ENCODE results near the gene RABGAP1L. TPM values are rescaled to one million over a fixed set of nuclear protein-coding genes. Genes with fewer than 3 reads are reported as not detected.

The RABGAP1L gene
- total and polyA plus RNA-seq, 11 donors = 18.6 to 195 (median 98.4) TPM

DNA sequence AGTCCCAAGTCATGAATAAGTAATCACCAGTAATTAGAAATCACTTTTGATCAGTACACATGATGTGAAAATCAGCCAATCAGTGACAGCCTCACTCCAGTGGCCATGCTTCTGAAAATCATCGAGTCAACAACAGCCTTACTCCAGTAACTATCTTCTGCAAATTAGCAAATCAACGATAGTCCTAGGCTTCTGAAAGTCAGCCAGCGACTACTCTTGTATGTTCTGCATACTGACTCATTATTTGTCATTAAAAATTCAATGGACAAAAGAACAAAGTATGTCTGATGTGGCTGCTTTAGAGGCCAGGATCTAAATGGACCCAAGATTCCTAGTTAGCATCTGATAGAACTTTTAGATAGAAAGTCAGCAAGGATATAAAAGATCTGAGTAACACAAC, 391.0 kb downstream of the RABGAP1L start:
- H3K27me3 ChIP-seq = no peaks in the 10 kb centered on the region
- intact Hi-C loops (cut with DNase I) = no loop called here
- DNase-seq (no peak), ATAC-seq (no peak)
- H3K9me3 ChIP-seq = peaks cover 0 to 6% (median 0%) of the 10 kb centered on the region in 12 donors
- H3K4me1 ChIP-seq = peaks cover 0 to 13% (median 0%) of the 10 kb centered on the region in 12 donors
- no peaks in the 10 kb centered on the region for H3K36me3 ChIP-seq
- no peak overlapping the region for H3K4me3 ChIP-seq
- no peak for TF ChIP-seq POLR2A (IDR thresholded peaks at IDR 0.05)
- TF ChIP-seq, protein P1, sequence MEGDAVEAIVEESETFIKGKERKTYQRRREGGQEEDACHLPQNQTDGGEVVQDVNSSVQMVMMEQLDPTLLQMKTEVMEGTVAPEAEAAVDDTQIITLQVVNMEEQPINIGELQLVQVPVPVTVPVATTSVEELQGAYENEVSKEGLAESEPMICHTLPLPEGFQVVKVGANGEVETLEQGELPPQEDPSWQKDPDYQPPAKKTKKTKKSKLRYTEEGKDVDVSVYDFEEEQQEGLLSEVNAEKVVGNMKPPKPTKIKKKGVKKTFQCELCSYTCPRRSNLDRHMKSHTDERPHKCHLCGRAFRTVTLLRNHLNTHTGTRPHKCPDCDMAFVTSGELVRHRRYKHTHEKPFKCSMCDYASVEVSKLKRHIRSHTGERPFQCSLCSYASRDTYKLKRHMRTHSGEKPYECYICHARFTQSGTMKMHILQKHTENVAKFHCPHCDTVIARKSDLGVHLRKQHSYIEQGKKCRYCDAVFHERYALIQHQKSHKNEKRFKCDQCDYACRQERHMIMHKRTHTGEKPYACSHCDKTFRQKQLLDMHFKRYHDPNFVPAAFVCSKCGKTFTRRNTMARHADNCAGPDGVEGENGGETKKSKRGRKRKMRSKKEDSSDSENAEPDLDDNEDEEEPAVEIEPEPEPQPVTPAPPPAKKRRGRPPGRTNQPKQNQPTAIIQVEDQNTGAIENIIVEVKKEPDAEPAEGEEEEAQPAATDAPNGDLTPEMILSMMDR (IDR thresholded peaks at IDR 0.05) = no peak
- 93 to 98% (median 95%) methylated on average over 3 of the region's 3 CpGs for WGBS, 4 donors
- no peak overlapping the region for H3K27ac ChIP-seq

DNA sequence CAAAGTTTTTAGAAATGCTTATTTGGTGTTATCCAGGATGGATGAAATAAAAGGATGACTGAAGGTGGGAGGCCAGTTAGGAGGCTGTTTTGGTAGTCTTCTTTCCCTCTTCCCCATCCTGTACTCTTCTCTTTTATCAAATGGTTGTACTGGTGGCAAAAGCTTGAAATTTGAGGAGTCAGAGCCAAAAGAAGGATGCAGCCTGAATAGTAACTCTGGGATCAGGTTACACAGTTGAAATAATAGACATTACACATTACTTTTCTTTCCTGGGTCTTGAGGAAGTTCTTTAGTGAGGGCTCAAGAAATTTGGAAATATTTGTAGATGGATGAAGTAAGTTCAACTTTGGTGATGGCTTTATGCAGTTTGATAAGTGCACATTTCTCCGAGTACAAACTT, 397.1 kb downstream of the RABGAP1L start:
- peaks cover 0 to 13% (median 0%) of the 10 kb centered on the region in 12 donors for H3K4me1 ChIP-seq
- intact Hi-C loops (cut with DNase I) = no loop called here
- WGBS, 4 donors = 58 to 99% (median 97%) methylated on average over 1 of the region's 1 CpG
- no peaks in the 10 kb centered on the region for H3K36me3 ChIP-seq
- TF ChIP-seq, protein P1 (IDR thresholded peaks at IDR 0.05) = no peak
- no peak for TF ChIP-seq POLR2A (IDR thresholded peaks at IDR 0.05)
- H3K4me3 ChIP-seq = no peak overlapping the region
- H3K27ac ChIP-seq = no peak overlapping the region
- H3K9me3 ChIP-seq = peaks cover 0 to 9% (median 0%) of the 10 kb centered on the region in 12 donors
- ATAC-seq = no peak
- no peaks in the 10 kb centered on the region for H3K27me3 ChIP-seq
- DNase-seq = no peak

DNA sequence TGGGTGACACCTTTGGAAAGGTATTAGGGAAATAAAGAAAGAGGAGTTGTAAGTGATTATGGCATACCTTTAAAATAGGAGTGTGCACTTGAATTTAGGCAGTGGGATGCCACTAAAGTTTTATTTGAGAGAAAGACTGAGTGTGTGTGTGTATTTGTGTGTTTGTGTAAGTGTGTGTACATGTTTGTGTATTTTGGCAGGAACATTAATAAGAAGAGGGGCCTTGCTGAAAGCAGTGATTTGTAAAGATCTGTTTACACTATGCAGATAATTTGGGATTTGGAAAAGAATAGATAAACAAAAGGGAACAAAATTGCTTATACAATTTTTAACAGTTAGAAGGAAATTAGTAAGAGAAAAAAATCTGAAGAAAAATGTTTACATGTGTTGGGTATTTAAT, 409.2 kb downstream of the RABGAP1L start:
- no peak for DNase-seq
- intact Hi-C loops (cut with DNase I) = no loop called here

DNA sequence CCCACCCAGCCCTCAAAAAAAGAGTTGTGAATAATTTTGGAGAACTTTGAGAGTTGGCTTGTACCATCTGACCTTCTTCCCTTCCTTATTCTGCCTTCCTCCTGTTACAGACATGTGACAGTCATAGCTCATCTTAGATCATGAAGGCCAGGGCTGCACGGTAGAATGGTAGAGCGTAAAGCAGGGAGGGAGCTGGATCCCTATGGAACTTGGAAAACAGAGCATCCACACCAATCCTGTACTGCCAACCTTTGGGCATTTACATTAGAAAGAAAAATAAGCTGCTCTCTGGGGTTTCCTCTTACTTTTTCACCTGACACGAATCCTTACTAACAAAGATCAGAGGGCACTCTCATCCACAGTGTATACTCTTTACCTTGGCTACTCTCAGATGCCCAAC, 409.9 kb downstream of the RABGAP1L start:
- no peak for TF ChIP-seq POLR2A (IDR thresholded peaks at IDR 0.05)
- TF ChIP-seq, protein P1 (IDR thresholded peaks at IDR 0.05) = no peak
- intact Hi-C loops (cut with DNase I) = no loop called here
- Histone ChIP-seq H3K27ac (no peak overlapping the region), H3K4me1 (no peaks in the 10 kb centered on the region), H3K36me3 (no peaks in the 10 kb centered on the region), H3K9me3 (no peaks in the 10 kb centered on the region), H3K27me3 (no peaks in the 10 kb centered on the region), H3K4me3 (no peak overlapping the region)
- 83 to 88% (median 85%) methylated on average over 3 of the region's 3 CpGs for WGBS, 4 donors
- DNase-seq (no peak), ATAC-seq (no peak)

More for the DNA sequence above, 409.2 kb downstream of the RABGAP1L start:
- H3K27ac ChIP-seq = no peak overlapping the region
- no peaks in the 10 kb centered on the region for H3K27me3 ChIP-seq
- H3K36me3 ChIP-seq = no peaks in the 10 kb centered on the region
- TF ChIP-seq POLR2A (IDR thresholded peaks at IDR 0.05) = no peak
- TF ChIP-seq, protein P1 (IDR thresholded peaks at IDR 0.05) = no peak
- ATAC-seq = no peak
- H3K4me1 ChIP-seq = no peaks in the 10 kb centered on the region
- no peak overlapping the region for H3K4me3 ChIP-seq
- H3K9me3 ChIP-seq = no peaks in the 10 kb centered on the region
